GM23338 (cell line): ENCODE measurements around the gene RNASE7. TPM values are rescaled to one million over a fixed set of nuclear protein-coding genes. Genes with fewer than 3 reads are reported as not detected.

Experiments
- ATAC-seq: fragments of 200-7000 bp; cut with Tn5 transposase; 3 replicates; pipeline ENCODE4 v1.9.1; 2020
- DNase-seq: peaks from one replicate; pipeline ENCODE4 v3.0.0-alpha.2; 2015; ENCODE audit warnings: low spot score
- H2AFZ ChIP-seq: fragments of 200-600 bp; sonication (generic); 2 replicates; pipeline ENCODE4 v1.8.0; 2016; ENCODE audit warnings: antibody characterized with exemption, mild to moderate bottlenecking, moderate library complexity
- H3F3A ChIP-seq: fragments of 200-600 bp; sonication (generic); replicated peaks from 2 replicates; pipeline ENCODE4 v1.8.0; 2017; ENCODE audit warnings: antibody characterized with exemption, mixed run types, low read depth
- H3K27ac ChIP-seq: fragments of 200-600 bp; sonication (generic); 2 replicates; pipeline ENCODE4 v1.6.1; 2016; ENCODE audit warnings: low read depth
- H3K27me3 ChIP-seq: fragments of 200-600 bp; sonication (generic); 2 replicates; pipeline ENCODE4 v1.8.0; 2016; ENCODE audit warnings: mild to moderate bottlenecking, mixed run types, moderate library complexity; ENCODE audit not compliant: insufficient read depth
- H3K36me3 ChIP-seq: fragments of 200-600 bp; sonication (generic); 2 replicates; pipeline ENCODE4 v1.8.0; 2016; ENCODE audit warnings: mild to moderate bottlenecking; ENCODE audit not compliant: insufficient read depth
- H3K4me1 ChIP-seq: fragments of 200-600 bp; sonication (generic); 2 replicates; pipeline ENCODE4 v1.8.0; 2016; ENCODE audit warnings: mild to moderate bottlenecking, moderate library complexity; ENCODE audit not compliant: insufficient read depth
- H3K4me2 ChIP-seq: fragments of 200-600 bp; sonication (generic); 2 replicates; pipeline ENCODE4 v1.7.1; 2017; ENCODE audit warnings: mixed run types
- H3K4me3 ChIP-seq: fragments of 200-600 bp; sonication (generic); 2 replicates; pipeline ENCODE4 v1.6.1; 2016; ENCODE audit warnings: mixed run types
- H3K79me2 ChIP-seq: fragments of 200-600 bp; sonication (generic); replicated peaks from 2 replicates; pipeline ENCODE4 v1.8.0; 2017; ENCODE audit warnings: mild to moderate bottlenecking; ENCODE audit not compliant: insufficient read depth
- H3K9me2 ChIP-seq: fragments of 200-600 bp; sonication (generic); 2 replicates; pipeline ENCODE4 v1.8.0; 2017; ENCODE audit not compliant: insufficient read depth
- H4K20me1 ChIP-seq: fragments of 200-600 bp; sonication (generic); replicated peaks from 2 replicates; pipeline ENCODE4 v1.8.0; 2017; ENCODE audit warnings: mild to moderate bottlenecking; ENCODE audit not compliant: insufficient read depth
- H3K27ac Mint-ChIP-seq: 2 replicates; pipeline ENCODE4 v1.8.0; 2020; ENCODE audit warnings: inconsistent platforms, mild to moderate bottlenecking, moderate library complexity, mixed read lengths
- H3K27me3 Mint-ChIP-seq: 3 replicates; pipeline ENCODE4 v1.8.0; 2022; ENCODE audit warnings: low read depth, mild to moderate bottlenecking, moderate library complexity, mixed read lengths, inconsistent platforms; ENCODE audit not compliant: insufficient read depth, poor library complexity
- H3K36me3 Mint-ChIP-seq: 3 replicates; pipeline ENCODE4 v1.8.0; 2021; ENCODE audit warnings: low read depth, mild to moderate bottlenecking, inconsistent platforms, moderate library complexity, mixed read lengths
- H3K4me1 Mint-ChIP-seq: 3 replicates; pipeline ENCODE4 v1.8.0; 2020; ENCODE audit warnings: mild to moderate bottlenecking, inconsistent platforms, mixed read lengths
- H3K4me3 Mint-ChIP-seq: 3 replicates; pipeline ENCODE4 v1.8.0; 2021; ENCODE audit warnings: moderate library complexity, mild to moderate bottlenecking, inconsistent platforms, mixed read lengths
- H3K9me3 Mint-ChIP-seq: 3 replicates; pipeline ENCODE4 v1.8.0; 2020; ENCODE audit warnings: moderate library complexity, mild to moderate bottlenecking, inconsistent platforms, mixed read lengths
- CTCF ChIP-seq, 2 experiments: fragments of 200-600 bp in 1 of 2; sonication (generic) in 1 of 2; conservative IDR thresholded peaks; 2 replicates each; pipeline versions ENCODE4 v1.5.1 to v1.6.1; 2016 to 2017; ENCODE audit warnings: antibody characterized with exemption in 2 of 2, low read depth in 2 of 2, mild to moderate bottlenecking in 2 of 2, moderate library complexity in 1 of 2
- ETS1 ChIP-seq: IDR thresholded peaks from 2 replicates; pipeline ENCODE4 v1.6.1; 2016; ENCODE audit warnings: antibody characterized with exemption
- EZH2 ChIP-seq: fragments of 200-600 bp; sonication (generic); IDR thresholded peaks from one replicate; pipeline ENCODE4 v1.8.0; 2017; ENCODE audit warnings: antibody characterized with exemption, mild to moderate bottlenecking, low read depth; ENCODE audit not compliant: unreplicated experiment
- NANOG ChIP-seq: IDR thresholded peaks from 2 replicates; pipeline ENCODE4 v1.6.1; 2016; ENCODE audit warnings: antibody characterized with exemption, borderline replicate concordance
- REST ChIP-seq: IDR thresholded peaks from one replicate; pipeline ENCODE4 v1.6.1; 2018; ENCODE audit warnings: antibody characterized with exemption; ENCODE audit not compliant: unreplicated experiment
- polyA plus RNA-seq: library from polyadenylated mRNA; unstranded; fragments of >200 nt; fragmentation: Nextera tagmentation; extraction: Ambion mirVana; gene quantifications from 2 replicates; pipeline ENCODE4 v1.2.1, GENCODE V29; 2016
- total RNA-seq: library from RNA; depleted of rRNA; stranded (reverse); fragments of >200 nt; shearing (Covaris generic); gene quantifications from 2 replicates; pipeline ENCODE4 v1.2.3, GENCODE V29; 2014

RNASE7 gene
- total and polyA plus RNA-seq, 2 experiments from 2014 or later, result not detected

GRCh38 chr14:21068521-21069387 is 26.6 kb downstream of the RNASE7 start:
- Mint-ChIP-seq H3K9me3 (no peaks in the 10 kb centered on the region; the same call in 2 of the 3 replicates), H3K27ac (no peak overlapping the region), H3K4me3 (peak overlapping the region; percentile 80), H3K4me1 (peaks cover 34% of the 10 kb centered on the region), H3K36me3 (peaks cover 19% of the 10 kb centered on the region), H3K27me3 (peaks cover 23% of the 10 kb centered on the region)
- peaks cover 27% of the 10 kb centered on the region for H3K27me3 ChIP-seq
- TF ChIP-seq REST (no peak), ETS1 (no peak), CTCF (conservative IDR thresholded peaks at IDR 0.05; ENCODE audit: low read depth in 2 of 2) (peak; percentile 66 to 77), NANOG (no peak), EZH2 (peak; percentile 9)
- peak overlapping the region; percentile 98 for H3K4me2 ChIP-seq
- no peaks in the 10 kb centered on the region; the same call in 1 of the 2 replicates for H4K20me1 ChIP-seq
- no peaks in the 10 kb centered on the region for H3K9me2 ChIP-seq
- peaks cover 4% of the 10 kb centered on the region; the same call in 1 of the 2 replicates for H3K36me3 ChIP-seq
- H3K4me1 ChIP-seq, result peaks cover 13% of the 10 kb centered on the region
- H3K27ac ChIP-seq, result no peak overlapping the region
- peak overlapping the region; percentile 95 for H3K4me3 ChIP-seq
- H3K79me2 ChIP-seq, result peaks cover 6% of the 10 kb centered on the region
- H3F3A ChIP-seq, result peaks cover 17% of the 10 kb centered on the region
- H2AFZ ChIP-seq, result peak overlapping the region; percentile 96
- DNase-seq (peak; percentile 88), ATAC-seq (peak; percentile 9)
